GM19463 (cell line): Measurements from ENCODE around the gene SPAG16.
"Not testable (repeated sequence)": the region's sequence is repeated elsewhere in the genome, so short reads cannot be mapped to it uniquely, and the experiment has no call there.

Experiments
- ATAC-seq: cut with Tn5 transposase; IDR thresholded peaks from one replicate; pipeline ENCODE4 v1.9.1; 2021; ENCODE audit warnings: mild to moderate bottlenecking, moderate library complexity; ENCODE audit not compliant: unreplicated experiment

Gene SPAG16

DNA sequence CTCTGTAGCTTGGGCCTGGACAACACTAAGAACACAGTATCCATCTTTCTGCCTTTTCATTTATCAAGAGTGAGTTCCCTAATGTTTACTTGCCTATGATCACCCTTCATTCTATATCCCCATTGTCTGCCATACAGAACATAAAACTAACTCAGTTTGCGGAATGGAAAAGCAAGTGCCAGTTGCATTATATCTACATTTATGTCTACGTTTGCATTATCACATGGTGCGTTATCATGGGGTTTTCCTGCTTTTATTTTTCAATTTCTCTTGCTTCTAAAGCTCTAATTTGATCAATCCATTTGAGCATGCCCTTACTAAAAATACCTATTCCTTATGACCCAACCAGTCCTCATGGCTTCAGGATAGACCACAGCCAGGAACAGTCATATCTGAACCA is 704.9 kb downstream of the SPAG16 start:
- no peak for ATAC-seq

- ATAC-seq = no peak
Observed at GRCh38 chr2:213991453-213992108, 707.3 kb downstream of the SPAG16 start.

DNA sequence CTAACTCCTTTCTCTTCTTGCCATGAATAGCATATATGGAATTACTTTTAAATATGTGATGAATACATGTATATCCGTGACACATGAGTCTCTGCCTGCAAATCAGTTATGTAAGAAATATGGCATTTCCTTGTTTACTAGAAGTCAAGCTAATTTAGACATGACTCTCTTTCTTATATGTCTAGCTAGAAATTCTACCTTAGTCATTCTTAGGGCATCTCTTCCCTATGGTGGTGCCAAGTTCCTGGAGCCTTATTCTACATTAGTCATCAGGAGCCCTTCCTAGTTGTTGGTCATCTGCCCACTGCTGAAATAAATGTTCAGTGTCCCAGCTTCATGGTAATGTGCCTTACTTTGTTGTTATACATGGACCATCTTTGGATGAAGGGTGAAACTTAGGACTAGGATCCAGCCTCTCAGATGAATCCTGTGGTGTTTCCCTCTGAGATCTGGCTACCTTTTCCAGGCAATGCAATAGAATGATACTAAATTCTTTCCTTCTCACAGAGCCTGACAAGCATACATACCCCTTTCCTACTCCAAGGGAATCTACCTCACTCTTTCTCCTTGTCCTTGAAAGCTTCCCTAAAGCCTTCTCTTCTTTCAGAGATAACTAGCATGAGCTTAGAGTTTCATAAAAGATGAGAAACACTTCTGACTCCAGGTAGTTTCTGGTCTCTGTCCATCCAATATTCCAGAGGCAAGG is 711.3 kb downstream of the SPAG16 start:
- no peak for ATAC-seq

- not testable (repeated sequence) for ATAC-seq
Observed at GRCh38 chr2:213998976-213999375, 714.7 kb downstream of the SPAG16 start.

- no peak for ATAC-seq
Observed at GRCh38 chr2:214004463-214004862, 720.2 kb downstream of the SPAG16 start.

- no peak for ATAC-seq
Observed at GRCh38 chr2:214005337-214005736, 721.1 kb downstream of the SPAG16 start.

DNA sequence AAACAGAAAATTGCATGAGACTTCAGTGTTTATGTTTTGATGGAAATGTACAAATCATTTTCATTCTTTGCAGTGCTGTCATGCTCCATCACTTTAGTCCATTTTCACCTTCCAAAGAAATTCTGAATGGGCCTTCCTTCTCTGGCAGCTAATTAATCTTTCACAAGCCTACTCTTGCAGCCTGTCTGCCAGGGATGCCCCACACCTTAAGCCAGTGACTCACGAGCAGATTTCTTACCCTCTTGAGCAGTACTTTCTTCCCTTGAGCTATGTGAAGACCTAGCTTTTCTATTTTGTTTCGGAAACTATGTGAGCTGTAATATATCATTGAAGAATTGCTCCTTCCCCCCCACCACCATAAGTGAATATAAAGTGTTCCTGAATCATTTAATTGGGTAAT is 722.3 kb downstream of the SPAG16 start:
- no peak for ATAC-seq

GRCh38 chr2:214011676-214012075 is 727.4 kb downstream of the SPAG16 start:
- no peak for ATAC-seq

- no peak for ATAC-seq
Observed at GRCh38 chr2:214014551-214015220, 730.4 kb downstream of the SPAG16 start.

DNA sequence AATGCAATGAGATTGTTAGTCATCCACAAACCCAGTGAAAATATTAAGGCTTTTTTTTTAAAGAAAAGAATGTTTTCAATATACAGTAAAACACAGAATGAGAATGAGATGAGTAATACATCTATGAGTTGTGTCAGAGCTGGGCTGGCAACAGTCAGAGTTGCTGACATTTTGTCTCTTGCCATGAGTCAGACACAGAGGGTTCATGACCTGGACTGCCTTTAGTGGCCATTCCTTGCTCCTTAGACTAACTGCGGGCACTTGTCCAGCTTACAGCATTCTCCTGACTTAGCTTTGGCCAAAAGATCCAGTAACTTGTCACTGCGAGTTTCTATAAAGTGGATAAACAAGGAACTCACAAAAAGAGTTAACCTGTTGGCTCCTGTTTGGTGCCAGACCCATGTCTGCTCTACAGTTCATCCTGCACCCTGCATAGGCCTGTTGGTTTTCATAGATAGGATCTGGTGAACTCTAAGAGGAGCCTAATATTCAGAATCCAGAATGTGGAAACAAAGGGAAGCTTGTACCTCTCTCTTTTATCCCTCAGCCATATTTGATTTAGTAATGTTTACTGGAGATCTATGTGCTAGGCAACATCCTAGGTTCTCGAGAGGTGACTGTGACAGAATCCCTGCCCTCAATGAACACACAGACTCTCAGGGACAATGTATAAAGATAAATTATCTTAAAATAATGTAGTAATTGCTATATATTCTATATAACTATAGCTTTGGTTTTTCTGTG is 735.1 kb downstream of the SPAG16 start:
- peak; percentile 49 for ATAC-seq

GRCh38 chr2:214019973-214020345 is 735.7 kb downstream of the SPAG16 start:
- no peak for ATAC-seq

- no peak for ATAC-seq
Observed at GRCh38 chr2:214029190-214029589, 744.9 kb downstream of the SPAG16 start.

GRCh38 chr2:214031566-214031965 is 747.3 kb downstream of the SPAG16 start:
- no peak for ATAC-seq

DNA sequence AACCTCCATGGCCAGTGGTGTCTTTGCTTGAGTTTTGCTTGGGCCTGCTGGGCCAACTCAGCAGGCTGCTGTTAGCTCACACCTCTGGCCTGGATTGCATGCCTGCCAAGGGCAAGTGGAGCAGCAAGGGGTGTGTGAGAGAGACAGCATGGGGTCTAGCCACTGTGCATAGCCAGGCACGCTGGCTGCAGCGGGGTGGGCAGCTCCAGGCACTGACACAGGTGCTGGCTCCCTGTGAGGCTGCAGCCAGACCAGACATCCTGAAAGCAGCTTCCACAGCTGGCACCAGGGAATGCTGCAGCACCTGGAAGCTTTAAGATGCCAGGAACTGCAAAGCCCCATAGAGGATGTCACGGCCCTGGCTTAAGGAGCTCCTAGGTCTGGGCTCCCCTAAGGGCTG is 750.2 kb downstream of the SPAG16 start:
- no peak for ATAC-seq

GRCh38 chr2:214035091-214035852 is 751.0 kb downstream of the SPAG16 start:
- ATAC-seq = no peak

DNA sequence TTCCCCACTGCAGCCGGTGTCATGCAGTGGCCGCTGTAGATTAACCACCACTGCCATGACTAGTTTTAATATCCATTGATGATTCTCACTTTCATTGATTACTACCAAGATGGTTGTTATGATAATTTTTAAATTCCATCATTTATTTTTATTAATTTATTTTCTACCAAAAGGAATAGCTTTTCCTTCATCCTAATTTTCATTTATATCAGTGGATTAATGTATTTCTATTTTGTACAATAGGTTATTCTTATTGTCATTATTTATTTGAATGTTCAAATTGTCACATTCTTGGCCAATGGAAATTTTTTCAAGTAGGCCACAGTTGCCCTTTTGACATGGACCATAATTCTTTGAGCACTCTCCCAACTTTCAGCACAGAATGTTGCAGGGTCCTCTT is 751.7 kb downstream of the SPAG16 start:
- ATAC-seq = no peak

DNA sequence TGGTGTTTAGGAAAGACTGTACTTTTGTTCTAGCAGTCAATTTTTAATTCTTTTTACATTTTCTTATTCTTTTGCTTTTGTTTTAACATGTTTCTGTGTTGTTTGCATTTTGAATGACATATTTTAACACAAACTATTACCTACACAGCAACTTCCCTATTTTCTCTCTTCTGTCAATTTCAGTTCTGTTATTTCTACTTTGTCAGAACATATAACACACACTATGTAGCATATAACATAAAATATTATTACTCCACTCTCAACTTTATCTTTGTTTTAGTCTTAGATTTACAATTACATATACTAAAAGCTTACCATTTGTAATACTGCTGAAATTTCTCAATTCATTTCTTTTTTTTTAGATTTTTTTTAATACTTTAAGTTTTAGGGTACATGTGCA is 753.9 kb downstream of the SPAG16 start:
- ATAC-seq = no peak

- no peak for ATAC-seq
Observed at GRCh38 chr2:214050731-214051130, 766.5 kb downstream of the SPAG16 start.

DNA sequence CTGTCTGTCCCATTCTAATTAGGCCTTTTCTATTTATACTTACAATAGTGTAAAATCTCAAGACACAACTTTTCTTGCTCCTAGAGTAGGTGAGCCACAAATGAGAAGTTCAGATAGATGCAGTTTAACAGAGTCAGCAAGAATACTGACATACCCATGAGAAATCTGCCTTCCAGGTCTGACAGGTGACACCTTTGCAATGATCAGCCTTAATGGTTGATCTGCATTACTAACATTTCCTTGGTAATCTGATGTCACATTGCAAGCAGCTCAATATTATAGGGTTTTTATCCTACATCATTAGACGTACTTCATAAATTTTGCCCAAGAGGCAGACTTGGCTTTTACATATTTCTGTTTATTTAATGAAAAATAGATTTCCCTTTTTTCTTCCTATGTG is 767.3 kb downstream of the SPAG16 start:
- no peak for ATAC-seq

- ATAC-seq = no peak
Observed at GRCh38 chr2:214052235-214052634, 768.0 kb downstream of the SPAG16 start.

DNA sequence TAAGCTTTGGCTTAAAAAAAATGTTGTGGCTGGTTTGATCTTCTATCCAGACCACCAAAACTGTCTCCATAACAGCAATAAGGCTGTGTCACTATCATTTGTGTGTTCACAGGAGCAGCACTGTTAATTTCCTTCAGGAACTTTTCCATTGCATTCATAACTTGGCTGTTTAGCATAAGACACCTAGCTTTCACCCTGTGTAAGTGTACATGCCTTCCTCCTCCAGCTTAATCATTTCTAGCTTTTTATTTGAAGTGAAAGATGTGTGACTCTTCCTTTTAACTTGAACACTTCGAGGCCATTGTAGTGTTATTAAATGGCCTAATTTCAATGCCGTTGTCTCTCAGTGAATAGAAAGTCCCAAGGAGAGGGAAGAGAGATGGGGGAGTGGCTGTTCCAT is 773.7 kb downstream of the SPAG16 start:
- ATAC-seq = no peak
